GM12874 (cell line): ENCODE data around the gene BMPR1A.

Experiments used
- TF ChIP-seq, protein P1 (sequence below): IDR thresholded peaks from 2 replicates; pipeline ENCODE4 v1.5.1; 2011; ENCODE audit warnings: low read depth, mild to moderate bottlenecking, control low read depth, low read length, moderate library complexity; ENCODE audit not compliant: insufficient read depth

BMPR1A gene

DNA sequence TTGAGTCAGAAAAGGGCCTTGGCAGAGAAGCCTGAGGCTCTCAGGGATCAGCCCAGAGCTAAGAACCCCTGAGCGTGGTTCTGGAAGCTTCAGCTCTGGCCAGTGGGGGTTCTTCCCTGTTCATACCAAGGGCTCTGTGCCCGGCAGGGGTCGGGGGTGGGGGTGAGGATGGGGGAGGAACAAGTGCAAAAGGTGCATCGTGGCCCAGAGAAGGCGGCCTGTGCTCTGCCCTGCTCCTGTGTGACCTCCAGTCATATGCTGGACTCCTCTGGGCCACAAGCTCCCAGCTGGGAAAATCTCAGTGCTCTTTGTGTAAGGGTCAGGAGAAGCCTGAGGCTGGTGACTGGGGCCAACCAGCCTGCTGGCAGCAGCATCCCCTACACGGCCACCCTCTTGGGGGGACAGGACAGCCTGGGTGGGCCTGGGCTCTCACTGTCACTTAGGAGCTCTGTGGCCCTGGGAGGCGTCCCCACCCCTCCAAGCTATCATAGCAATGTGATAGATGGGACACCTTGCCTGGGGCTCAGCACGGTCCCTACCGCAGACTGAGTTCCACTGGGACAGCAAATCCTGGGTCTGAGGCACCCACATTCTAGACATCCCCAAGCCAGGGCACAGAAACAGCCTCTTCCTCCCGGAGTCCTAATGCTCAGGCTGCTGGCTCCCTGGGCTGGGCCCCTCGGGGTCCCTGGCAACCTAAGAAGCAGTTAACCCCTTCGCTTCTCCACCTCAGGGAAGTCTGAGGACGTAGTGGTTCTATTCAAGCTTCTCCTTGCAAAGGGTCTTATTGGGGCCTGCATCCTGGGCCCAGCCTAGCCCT is 198.5 kb downstream of the BMPR1A start:
- TF ChIP-seq, protein P1, sequence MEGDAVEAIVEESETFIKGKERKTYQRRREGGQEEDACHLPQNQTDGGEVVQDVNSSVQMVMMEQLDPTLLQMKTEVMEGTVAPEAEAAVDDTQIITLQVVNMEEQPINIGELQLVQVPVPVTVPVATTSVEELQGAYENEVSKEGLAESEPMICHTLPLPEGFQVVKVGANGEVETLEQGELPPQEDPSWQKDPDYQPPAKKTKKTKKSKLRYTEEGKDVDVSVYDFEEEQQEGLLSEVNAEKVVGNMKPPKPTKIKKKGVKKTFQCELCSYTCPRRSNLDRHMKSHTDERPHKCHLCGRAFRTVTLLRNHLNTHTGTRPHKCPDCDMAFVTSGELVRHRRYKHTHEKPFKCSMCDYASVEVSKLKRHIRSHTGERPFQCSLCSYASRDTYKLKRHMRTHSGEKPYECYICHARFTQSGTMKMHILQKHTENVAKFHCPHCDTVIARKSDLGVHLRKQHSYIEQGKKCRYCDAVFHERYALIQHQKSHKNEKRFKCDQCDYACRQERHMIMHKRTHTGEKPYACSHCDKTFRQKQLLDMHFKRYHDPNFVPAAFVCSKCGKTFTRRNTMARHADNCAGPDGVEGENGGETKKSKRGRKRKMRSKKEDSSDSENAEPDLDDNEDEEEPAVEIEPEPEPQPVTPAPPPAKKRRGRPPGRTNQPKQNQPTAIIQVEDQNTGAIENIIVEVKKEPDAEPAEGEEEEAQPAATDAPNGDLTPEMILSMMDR = no peak

DNA sequence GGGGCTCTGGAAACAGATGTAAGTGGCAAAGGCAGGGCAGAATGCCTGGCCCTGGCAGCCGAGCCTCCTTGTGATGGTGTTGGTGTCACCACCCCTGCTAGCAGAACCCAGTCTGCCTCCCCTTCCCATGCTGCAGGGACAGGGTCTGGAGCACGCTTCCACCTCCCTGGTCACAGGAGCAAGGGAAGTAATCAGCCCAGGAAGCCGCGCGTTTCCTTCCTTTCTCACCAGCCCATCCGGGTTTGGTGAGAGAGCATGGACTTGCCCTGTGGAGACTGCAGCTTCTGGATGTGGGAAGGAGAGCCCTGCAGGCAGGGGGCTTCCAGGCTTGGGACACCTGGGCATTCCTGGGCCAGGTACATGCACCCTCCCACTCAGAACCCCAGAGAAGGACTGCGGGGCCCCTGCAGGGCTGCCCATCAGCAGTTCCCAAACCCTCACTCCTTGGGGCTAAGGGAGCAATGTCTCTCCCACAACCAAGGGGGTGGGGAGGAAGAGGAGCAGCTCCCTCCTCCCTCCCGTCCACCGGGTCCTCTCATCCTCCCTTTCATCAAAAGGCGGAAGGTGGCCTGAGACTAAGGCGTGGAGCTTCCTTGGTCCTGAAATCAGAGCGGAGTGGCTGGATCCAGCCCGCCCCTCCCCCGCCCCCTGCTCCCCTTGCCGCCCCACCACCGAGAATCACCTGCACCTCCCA is 199.2 kb downstream of the BMPR1A start:
- TF ChIP-seq, protein P1 = no peak

DNA sequence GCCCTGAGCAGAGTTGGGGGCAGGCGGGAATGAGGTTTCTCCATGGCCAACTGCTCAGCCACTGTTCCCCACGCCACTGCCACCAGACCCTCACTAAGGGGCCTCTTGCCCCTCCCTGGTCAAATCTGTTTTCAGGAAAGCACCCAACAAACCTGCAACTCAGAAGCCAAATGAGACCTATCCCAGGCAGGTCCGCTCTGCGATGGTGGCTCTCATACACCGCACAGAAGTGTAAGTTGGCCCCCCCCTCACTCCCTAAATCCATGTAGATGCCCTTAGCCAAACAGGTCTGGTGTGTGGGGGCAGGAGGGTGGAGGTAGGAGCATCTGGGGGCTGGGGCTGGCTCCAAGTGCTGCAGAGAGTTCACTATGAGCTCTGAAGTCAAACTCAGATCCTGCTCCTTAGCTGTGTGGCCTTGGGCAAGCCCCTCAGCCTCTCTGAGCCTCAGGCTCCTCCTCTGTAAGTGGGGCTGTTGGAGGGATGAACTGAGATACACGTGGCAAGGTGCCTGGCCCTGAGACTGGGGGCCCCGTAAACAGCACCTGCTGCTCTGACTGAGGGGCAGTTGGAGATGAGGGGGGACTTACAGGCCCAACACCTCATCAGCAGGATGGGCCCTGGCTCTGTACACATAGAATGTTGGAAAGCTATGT is 199.9 kb downstream of the BMPR1A start:
- TF ChIP-seq, protein P1 = no peak

DNA sequence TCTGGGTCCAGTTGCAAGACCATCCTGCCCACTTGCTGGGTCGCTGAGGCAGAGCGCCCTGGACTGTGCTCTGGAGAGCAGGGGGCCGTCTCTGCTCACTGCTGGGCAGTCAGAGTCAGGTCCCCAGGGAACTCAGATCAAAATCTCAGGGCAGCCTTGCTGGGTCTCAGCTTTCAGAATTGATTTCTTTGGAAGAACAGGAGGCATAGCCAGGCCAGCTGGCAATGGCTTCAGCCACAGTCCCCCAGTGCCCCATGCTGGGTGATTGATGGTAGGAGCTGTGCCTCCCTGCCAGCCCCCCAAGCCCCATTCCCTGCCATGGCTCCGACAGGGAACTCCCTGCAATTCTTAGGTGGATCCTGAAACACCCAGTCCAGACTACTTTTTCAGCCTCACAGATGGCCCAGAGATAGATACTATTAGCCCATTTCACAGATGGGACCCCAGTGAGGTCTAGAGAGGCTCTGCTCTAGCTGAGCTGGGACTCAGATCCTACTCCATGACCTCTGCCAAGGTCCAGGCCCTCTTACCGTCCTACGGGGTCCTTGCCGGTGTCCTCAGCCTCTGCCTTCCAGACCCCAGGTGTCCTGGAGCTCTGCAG is 200.5 kb downstream of the BMPR1A start:
- TF ChIP-seq, protein P1 = no peak

DNA sequence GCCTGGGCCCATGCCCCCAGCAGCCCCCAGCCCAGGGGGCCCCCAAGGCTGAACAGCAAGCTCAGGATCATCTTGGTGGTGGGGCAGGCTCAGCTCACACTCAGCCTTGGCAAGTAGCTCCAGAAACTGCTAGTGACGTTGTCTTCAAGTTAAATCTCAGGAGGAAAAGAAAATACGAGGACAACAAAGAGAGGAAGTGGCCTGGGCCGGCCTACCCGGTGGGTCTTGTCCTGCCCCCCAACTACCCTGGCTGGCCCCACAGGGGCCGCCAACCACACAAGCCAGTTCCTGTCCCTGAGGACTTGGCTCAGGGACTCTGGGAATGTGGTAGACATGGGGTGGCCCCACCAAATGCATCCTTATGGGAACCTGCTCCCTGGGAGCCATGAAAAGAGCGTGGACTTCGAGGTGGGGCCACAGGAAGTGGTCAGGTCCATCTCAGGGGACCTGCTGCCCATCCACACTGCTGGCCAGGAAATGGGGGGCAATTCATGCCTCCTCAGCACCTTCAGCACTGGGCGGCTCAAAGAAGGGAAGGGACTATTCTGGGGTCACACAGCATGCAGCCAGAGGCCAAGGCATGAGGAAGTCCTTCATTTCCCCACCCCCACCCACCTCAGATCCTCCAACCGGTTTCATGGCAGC is 201.2 kb downstream of the BMPR1A start, which contains the start of gene MMRN2:
Gene MMRN2, minus strand, starts transcription at position 145 of the 645 bp plus-strand sequence. Its CDS starts 74 bp downstream, at position 71.
- TF ChIP-seq, protein P1 = no peak

DNA sequence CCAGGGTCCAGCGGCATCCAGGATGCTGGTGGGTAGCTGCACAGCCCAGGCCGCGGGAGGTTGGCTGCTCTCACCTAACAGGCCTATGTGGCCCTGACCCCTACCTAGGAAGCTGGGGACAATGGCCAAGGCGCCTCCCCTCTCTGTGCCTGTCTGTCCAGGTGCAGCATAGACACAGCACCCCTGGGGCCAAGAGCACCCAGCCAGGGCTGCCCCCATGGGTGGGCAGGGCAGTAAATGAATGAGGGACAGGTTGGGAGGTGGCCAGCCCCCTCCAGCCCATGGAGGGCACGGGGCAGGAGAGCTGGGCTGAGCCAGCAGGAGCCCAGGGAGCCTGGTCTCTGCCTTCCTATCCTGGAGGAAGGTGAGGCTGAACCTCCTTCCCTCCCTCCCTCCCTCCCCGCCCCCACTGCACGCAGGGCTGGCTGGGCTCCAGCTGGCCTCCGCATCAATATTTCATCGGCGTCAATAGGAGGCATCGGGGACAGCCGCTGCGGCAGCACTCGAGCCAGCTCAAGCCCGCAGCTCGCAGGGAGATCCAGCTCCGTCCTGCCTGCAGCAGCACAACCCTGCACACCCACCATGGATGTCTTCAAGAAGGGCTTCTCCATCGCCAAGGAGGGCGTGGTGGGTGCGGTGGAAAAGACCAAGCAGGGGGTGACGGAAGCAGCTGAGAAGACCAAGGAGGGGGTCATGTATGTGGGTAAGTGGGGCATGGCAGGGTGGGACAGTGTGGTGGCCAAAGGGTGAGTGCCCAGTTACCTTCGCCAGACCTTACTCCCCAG is 201.9 kb downstream of the BMPR1A start, which contains the start of gene SNCG:
Gene SNCG, plus strand, starts transcription at position 484 of the 785 bp plus-strand sequence. Its CDS starts 99 bp downstream, at position 583.
- TF ChIP-seq, protein P1 = no peak
